ENCODE data around the gene RNF208.

RNF208 gene

GRCh38 chr9:137237759-137238726, 16.0 kb upstream of the RNF208 start:
- no peak for DNase-seq

DNA sequence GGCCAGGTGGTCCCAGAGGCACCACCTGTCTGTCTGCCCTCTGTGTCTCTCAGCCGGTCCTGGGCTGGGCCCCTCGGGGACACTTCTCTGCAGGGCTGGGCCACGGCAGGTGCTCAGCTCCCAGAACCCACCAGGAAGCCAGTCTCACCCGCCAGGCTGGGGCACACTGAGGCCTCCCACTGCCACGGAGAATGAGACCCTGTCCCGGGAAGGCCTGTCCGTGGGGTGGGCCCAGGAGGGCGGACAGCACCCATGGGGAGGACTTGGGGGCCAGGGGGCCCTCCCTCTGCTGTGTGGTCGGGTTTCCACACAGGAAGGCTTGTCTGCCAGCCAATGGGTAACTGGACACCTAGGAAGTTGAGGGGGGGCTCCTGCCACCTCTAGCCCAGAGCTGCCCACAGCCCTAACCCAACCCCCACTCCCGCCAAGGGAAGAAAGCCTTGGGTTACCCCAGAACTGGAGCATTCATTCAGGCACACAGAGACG, 14.9 kb upstream of the RNF208 start:
- no peak for DNase-seq

DNA sequence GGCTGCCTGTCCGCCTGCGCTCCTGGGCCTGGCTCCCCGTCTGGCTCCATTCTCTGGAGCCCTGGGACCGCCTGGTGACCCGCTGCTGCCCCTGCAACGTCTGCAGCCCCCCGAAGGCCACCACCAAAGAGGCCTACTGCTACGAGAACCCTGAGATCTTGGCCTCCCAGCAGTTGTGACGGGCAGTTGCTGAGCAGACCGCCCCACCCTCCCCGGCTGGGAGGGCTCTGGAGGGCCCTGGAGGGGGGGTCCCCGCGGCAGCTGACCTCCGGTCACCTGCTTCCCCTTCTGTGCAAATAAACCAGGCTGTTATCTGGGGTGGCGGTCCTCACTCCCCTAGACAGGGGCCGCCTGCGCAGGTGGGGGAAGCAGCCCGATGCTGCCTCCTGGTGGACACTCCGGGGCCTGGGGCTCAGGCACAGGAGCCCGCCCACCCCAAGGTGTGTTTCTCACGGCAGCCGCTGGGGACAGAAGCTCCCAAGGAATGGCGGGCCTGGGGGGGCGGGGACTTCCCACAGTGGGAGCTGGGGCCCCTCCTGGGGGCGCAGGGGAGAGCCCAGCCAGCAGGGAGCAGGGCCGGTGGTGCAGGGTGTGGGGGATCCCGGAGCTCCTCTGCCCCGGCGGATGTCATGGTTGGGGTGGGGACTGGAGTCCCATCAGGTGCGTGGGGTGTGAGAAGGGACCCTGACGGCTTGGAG, 14.3 kb upstream of the RNF208 start:
- peak; percentile 55 to 71 for DNase-seq

DNA sequence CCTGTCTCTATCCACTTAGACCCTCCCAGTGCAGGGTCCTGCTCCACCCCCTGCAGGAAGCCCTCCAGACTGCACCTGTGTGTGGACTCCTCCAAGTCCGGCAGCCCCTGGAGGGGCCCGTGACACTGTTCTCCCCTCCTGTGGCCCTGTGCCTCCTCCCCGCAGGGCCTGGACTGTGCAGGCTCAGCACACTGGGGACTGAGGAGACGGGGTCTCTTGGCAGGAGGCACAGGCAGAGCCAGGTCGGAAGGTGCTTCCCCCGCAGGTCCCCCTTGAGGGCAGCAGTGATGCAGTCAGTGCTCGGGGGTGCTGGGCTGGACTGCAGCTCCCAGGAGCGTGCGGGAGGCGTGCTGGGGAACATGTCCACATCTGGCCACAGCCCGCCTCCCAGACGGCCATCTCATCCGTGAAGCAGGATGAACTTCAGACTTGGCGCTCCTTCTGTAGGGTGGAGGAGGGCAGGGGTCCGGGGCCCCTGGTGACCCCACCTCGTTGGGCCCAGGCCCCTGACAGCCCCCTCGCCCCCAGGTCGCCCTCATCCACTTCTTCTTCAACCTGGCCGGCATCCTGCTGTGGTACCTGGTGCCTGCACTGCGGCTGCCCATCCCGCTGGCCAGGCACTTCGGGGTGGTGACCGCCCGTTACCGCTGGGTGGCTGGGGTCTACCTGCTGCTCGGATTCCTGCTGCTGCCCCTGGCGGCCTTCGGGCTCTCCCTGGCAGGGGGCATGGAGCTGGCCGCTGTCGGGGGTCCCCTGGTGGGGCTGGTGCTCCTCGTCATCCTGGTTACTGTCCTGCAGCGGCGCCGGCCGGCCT, 13.6 kb upstream of the RNF208 start:
- no peak for DNase-seq

GRCh38 chr9:137234758-137235423, 12.9 kb upstream of the RNF208 start:
- no peak for DNase-seq

GRCh38 chr9:137234055-137234697, 12.1 kb upstream of the RNF208 start:
- DNase-seq: no peak

DNA sequence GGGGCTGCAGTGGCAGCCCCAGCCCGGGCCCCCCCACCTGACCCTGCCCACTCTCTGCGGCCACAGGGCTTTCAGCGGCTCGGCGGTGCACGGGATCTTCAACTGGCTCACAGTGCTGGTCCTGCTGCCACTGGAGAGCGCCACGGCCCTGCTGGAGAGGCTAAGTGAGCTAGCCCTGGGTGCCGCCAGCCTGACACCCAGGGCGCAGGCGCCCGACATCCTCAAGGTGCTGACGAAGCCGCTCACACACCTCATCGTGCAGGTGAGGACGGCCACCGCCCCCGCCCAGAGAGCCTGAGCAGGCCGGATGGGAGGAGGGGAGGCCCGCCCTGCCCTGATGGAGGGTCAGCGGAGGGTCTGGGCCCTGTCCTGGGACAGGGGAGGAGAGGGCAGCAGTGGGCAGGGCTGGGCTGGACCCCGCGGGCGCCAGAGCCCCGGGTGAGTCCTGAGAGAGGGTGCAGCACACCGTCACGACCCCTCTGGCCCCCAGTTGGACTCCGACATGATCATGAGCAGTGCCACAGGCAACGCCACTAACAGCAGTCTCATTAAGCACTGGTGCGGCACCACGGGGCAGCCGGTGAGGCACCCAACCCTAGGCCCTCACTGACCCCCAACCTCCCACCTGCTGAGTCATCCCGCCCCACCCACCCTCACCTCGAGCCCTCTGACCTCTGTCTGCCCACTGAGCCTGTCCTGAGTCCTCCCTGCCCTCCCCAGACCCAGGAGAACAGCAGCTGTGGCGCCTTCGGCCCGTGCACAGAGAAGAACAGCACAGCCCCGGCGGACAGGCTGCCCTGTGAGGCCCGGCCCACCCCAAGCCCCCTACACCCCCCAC, 11.3 kb upstream of the RNF208 start:
- no peak for DNase-seq

GRCh38 chr9:137232510-137232909, 10.5 kb upstream of the RNF208 start:
- no peak for DNase-seq

GRCh38 chr9:137232101-137232500, 10.1 kb upstream of the RNF208 start:
- DNase-seq: no peak

DNA sequence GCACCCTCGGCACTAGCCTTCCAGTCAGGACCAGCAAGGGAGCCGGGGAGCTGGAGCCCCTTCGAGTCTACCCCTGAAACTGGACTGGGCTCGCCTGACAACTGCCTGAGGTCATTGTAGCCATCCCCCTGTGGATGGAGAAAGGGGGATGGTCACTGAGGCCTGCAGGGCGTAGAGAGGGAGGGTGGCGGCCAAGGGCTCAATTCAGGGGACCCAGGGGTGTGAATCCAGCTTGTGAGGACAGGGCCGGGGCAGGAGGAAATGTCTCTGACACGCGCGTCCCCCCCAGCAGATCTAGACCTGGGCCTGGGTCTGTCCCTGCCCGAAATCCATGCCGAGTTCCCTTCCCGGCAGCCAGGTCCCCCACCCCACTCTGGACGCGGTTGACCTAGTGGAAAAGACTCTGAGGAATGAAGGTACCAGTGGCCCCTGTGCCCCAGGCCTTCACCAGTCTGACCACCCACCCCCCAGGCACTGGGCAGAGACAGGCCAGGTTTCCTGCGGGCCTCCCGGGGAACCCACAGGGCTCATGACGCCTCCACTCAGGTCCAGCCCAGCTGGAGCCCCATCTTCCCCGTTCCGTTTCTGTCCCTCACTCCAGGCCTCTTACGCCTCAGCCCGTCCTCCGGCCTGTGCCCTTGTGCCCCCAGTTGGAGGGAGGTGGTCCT, 9.5 kb upstream of the RNF208 start:
- no peak for DNase-seq

GRCh38 chr9:137230705-137231371, 8.8 kb upstream of the RNF208 start, which contains the start of gene SLC34A3:
SLC34A3 (plus strand) TSS chr9:137230901; CDS start chr9:137231703, 802 bp downstream.
- DNase-seq: no peak

- no peak for DNase-seq
Measured at GRCh38 chr9:137229903-137230704, 8.1 kb upstream of the RNF208 start.

DNA sequence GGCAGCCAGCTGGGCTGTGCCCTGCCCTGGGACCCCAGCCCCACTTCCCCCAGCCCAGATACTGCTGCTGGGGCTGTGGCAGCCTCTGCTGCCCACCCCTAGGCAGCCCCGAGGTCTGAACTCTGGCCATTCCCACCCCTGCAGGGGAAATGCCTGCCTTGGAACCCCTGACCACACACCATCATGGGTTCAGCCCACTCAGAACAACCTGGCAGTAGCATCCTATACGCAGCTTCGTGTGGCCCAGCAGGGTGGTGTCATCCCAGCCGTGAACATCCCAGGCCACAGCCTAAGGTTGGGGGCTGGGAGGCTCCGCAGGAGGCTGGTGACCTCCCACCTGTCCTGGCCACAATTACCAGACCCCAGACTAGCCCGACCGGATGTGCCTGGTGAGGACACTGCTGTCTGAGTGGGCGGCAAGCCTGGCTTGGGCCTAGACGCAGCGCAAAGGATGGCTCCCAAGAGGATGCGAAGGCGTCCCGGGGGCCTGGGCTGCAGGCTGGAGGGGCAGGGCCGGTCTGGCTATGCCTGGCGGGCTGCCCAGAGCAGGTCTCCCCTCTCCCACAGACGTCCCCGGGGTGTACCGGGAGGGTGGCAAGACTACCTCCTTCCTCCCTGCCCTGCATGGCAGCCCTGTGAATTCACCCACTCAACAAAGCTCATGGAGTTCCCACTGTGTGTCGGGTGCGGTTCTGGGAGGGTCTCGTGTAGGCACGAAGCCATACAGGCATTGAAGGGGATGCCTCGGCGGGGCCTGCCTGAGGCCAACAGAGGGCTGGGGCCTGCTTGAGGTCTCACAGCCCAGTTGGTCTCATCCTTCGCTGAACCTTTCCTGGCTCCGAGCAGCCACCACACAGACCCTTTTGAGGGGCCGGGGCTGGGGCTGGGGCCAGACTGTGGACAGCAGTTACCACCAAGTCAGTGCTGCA, 7.2 kb upstream of the RNF208 start:
- no peak for DNase-seq

DNA sequence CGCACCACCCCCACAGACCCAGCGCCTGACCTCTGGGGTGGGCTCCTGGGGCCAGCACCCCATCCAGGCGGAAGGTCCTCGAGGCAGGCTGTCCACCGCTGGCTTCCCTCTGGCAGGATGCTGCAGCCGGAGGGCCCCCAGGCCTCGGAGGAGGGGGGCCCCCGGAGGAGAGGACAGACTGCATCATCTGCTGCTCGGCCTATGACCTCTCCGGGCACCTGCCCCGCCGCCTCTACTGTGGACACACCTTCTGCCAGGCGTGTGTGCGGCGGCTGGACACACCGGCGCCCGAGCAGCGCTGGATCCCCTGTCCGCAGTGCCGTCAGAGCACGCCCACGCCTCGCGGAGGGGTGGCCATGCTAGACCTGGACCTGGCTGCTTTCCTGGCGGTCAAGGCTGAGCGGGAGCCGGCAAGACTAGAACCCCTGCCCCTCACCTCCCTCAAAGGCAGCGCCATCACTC, 6.5 kb upstream of the RNF208 start:
- no peak for DNase-seq

DNA sequence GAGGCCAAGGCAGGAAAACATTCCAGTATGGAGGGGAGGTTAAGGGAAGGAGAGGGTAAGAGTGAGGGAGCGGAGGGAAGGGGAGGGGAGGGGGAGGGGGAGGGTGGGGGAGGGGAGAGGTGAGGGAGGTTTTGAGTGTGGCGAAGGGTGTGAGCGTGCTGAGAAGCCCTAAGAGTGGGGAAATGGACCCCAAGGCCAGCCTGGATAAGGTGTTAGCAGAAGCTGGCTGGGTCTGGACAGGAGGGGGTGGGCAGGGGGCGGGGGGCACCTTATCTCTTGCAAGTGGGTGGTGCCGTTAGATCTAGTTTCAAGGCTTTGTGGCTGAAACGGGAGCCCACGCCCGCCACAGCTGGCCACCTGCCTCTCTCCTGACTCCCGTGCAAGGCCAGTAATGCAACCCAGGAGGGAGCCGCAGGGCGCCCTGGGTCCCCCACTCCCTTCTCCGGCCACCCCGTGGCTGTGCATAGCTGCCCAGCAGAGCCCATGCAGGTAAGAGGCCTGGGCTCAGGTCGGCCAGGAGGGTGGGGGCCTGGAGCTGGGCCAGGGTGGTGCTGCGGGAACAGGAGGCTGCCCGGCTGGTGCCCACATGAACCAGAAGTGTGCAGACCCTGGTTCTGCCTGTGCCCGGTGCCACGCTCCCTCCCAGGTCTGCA, 5.9 kb upstream of the RNF208 start:
- DNase-seq: no peak

GRCh38 chr9:137227054-137227852, 5.2 kb upstream of the RNF208 start, which contains the start of gene RNF224:
RNF224 (plus strand) TSS chr9:137227502; CDS start chr9:137228336, 834 bp downstream.
- DNase-seq: peak; percentile 59 to 62

Measured in AML-193 (cell line).